HG02852 (cell line): ENCODE data around the gene GYG1.

Experiments
- ATAC-seq: cut with Tn5 transposase; IDR thresholded peaks from one replicate; pipeline ENCODE4 v1.9.1; 2021; ENCODE audit warnings: mild to moderate bottlenecking, moderate library complexity; ENCODE audit not compliant: unreplicated experiment

GYG1 gene

DNA sequence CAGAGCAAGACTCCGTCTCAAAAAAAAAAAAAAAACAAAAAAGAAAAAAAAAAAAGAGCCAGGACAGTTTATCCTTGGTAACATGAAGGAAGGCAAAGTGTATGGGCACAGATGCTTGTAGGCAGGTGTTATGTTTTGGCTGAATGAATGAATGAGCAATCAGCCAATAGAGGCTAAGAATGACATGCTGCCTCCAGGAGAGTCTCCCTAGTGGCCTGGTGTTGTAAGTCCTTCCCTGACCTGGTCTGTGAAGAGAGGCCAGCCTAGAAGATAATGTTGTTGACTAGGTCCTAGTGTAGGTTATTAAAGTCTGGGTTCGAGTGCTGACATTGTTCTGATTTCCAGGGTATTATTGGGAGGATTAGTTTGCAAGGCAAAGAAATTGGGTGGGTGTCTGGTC lies 24.9 kb downstream of the GYG1 start:
- no peak for ATAC-seq

DNA sequence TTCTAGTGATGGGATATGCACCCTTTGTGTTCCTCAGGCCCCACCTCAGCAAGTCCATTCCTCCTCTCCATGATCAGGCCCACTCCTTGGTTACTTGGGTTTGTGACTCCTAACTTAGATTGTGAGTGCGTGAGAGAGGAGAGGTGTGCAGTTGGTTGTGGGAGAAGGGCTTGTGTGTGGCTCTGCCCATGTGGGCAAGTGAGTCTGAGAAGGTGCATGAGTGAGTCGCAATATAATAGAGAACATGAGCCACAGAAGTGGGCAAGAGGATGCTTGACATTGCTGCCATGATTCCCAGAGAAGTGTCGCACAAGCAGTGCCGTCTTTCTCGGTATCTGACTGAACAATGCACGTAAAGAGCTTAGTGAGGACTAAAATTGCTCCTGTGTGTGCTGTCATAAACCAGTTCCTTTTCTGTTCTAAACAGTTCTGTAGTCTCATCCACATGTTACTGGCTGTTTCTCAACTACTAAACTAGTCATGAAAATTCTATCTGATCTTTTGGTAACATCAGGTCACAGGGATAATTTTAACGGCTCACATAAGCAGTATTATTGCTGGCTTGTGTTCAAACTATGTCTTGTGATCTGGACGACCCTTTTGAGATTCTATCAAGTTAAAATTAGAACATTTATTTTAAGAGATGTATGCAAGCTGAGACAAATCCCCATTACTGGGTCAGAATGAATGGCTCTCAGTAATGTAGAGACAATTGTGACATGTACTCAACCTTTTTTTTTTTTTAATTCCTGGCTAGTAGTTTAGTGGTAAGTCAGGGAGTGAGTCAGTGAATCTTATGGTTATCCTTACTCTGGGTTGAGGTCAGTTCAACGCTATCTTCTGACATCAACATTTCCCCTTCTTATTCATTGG lies 25.6 kb downstream of the GYG1 start:
- ATAC-seq, result no peak

DNA sequence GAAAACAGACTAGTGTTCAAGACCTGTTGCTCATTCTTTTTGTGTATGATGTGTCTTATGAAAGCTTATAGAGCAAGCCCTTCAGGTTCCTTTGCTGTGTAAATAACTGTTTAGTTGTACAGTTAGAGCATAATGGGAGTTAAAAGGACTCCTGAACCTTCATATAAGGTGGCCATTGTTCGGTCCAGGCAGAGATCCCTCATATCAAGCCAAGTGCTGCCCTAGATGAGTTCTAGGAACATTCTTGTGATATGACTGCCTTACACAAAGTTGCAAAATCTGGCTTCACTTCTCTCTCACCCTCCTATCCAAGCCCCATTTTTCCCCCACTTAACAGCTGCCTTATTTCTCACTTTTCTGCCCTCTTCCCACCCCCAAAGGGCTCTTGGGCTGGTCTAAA lies 26.9 kb downstream of the GYG1 start:
- ATAC-seq, result no peak

DNA sequence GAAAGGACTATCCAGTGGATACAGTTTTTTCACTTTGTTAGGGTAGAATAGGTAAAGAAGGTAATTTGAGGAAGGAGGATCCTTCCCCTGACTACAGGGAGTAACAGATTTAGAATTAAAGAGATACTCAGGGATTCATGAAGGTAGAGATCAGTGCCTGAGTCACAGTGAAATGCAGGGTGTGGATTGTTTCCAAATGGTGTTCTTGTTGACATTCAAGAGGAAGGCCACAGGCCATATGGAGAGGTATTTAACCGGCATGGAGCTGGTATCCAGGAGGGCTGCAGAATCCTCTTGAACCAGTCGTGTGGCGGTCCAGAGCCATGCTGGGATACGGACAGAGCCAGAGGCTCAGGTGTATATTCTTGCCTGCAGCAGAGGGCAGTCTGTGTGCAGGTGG lies 28.2 kb downstream of the GYG1 start:
- no peak for ATAC-seq

DNA sequence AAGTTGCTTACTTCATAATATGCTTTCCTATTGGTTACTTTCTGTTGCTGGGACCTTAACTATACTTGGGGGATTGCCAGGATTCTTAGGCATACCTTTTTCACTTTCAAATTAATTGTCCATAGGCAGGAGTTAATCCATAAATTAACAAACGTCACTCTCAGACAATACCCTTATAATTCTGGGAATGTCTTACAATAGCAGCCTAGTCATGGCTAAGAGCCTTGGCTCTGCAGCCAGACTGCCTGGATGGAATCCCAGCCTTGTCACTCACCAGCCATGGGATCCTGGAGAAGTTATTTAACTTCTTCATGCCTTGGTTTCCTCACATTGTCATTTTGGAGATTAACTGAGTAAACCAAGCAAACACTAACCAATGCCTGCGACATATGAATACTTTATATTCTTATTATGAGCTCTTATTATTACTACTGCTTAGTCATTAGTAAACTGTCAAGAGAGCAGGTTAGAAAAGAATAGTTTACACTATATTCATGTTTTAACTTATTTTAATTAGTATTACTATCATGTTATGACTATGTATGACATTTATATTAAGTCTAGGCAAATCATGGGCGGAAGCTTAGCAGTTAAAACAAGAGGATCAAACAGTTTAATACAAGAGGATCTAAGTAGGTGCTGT lies 29.0 kb downstream of the GYG1 start:
- no peak for ATAC-seq

DNA sequence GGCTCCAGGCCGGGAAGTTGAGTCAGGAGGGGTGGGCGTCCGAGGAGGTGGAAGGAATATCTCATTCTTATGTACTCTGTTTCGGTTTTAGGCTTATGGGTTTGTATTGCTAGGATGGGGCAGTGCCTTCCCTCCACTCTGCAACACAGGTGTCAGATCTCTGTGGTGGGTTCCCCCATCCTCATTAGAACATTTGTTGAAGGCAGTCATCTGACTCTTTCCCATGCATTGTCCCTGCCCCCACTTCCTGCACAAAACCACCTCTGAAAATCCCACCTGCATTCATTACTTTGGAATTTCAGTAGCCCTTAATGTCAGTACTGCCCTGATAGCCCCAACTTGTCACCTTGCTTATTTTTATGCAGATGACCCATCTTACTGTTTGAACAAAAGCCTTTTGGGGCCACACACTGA lies 29.5 kb downstream of the GYG1 start:
- ATAC-seq, result no peak

DNA sequence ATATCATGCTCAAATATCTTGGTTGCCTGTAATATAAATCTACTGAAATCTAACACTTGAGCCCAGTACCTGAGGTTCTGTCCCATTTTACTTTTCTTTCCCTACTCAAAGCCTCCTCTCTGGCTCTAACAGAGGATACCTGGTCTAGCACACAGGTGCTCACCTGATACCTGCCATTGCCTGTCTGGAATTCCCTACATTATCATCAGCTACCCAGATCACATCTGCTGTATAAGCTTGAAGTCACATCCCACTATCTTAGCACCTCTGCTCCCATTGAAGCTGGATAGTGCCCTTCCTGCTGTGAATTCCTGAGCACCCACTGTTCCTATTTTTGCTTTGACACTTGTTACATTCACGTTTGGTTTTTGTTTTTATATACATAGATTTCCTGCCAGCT lies 30.5 kb downstream of the GYG1 start:
- no peak for ATAC-seq

DNA sequence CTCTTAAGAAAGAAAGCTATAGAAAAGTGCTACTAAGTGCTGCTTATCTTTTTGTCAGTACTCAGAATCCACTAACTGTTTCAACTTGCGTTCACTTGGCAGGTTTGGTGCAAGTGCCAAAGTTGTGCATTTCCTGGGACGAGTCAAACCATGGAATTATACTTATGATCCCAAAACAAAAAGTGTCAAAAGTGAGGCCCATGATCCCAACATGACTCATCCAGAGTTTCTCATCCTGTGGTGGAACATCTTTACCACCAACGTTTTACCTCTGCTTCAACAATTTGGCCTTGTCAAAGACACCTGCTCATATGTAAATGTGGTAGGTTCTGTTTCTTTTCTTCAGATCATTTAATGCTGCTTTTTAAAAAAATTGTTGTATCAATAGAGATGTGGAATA lies 32.6 kb downstream of the GYG1 start:
- no peak for ATAC-seq

DNA sequence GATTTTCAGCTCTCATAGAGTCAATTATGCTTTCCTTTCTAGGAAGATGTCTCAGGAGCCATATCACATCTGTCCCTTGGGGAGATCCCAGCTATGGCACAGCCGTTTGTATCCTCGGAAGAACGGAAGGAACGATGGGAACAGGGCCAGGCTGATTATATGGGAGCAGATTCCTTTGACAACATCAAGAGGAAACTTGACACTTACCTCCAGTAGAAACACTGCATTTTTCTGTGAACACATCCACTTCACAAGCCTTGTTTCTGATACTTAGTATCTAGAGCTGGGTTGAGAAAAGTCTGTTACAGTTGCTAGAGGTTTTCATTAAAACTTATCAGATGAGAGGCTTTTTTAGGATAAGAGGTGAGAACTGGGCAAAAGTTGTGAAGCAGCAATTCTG lies 35.4 kb downstream of the GYG1 start:
- no peak for ATAC-seq

DNA sequence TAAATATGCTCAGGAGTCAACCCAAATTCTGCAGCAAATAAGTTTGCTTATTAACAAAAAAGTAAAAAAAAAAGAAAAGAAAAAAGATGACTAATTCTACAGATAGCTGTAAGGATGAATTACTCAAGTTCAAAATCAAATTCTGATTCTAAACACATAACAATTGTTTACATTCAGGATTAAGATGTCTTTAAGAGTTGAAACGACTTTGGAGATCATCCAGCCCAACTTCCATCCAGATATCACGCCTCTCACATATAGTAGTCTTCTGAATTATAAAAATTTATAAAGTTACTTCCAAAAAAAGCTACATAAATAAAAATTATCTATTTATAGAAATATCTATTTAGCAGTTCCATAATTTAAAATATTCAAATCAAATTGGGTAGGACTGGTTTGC lies 39.8 kb downstream of the GYG1 start:
- ATAC-seq, result no peak

DNA sequence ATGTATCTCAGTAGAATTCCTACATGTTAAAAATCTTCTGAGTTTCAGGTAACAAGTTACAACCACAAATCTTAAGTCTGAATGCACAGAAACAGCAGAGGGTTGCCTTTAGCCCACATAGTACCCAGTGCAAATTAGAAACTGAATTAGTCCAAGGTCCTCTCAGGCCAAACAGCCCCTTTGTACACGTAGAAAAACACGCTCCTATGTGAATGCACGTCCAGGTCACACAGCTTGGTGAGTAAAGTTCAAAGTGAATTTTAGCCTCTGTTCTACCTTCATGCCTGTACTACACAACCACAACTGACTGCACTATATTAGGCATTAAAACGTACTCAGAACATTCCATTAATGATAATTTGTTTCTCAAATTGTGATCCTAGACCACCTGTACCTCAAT lies 46.3 kb downstream of the GYG1 start:
- ATAC-seq, result no peak

DNA sequence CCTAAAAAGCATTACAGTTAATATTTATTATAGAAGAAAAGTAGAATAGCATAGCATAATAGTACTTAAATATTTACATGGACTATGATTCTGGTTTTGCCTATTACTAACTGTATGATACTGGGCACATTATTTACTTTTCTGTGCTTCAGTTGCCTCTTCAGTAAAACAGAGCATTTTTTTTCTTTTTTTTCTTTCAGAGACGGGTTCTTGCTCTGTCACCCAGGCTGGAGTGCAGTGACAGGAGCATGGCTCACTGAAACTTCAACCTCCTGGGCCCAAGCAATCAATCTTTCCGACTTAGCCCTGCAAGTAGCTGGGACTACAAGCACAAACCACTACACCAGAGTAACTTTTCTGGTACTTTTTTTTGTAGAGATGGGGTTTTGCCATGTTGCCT lies 47.0 kb downstream of the GYG1 start:
- ATAC-seq, result no peak

DNA sequence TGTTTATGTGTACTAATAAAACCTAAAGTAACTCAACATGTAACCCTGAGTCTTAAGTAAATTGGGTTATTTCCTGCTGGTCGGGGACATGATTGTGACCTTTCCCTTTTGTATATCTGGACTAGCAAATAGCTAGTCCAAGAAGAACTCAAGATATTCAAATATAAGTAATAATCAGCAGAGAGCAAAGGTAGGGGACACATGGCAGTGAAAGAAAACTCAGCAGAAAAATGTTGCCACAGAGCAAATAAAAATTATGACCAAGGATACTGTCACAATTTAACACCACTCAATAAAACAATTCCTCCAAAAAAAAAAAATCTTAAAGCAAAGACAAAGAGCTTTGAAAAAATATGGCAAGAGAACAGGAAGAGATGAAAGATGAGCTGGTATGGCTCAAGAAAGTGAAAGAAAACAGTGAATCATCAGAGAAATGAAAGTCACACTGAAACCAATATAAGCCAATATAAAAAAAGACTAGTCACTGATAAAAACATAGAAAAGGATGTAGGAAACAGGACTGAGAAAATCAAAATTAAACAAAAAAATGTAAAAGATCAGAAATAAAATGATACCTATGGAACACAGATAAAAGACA lies 51.5 kb downstream of the GYG1 start:
- ATAC-seq, result peak; percentile 88

DNA sequence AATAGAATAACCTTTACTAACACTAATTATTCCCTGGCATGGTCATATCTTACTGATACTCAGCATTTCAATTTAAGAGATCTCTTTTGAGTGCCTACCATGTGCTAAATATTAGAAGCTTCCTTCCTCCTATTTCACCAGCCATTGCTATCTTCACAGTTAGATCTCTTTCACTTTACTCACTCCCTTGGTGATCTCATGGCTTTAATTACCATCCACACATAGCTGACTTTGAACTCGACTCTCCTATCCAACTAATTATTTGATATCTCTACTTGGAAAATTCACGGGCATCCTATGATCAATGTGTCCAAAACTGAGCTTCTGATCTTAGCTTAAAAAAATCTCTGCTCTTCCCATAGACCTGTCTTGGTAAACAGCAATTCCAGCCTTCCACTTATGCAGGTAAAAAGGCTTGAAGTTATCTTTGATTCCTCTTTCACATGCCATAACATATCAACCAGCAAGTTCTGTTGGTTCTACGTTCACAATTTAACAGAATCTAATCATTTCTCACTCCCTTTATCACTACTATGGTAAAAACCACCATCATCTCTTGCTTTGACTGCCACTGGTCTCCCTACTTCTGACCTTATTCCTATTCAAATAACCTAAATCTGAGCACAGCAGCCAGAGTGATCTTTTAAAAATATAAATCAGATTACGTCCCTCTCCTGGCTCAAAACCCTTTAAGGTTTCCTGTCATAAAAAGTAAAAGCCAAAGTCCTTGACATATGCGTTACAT lies 53.2 kb downstream of the GYG1 start:
- no peak for ATAC-seq

DNA sequence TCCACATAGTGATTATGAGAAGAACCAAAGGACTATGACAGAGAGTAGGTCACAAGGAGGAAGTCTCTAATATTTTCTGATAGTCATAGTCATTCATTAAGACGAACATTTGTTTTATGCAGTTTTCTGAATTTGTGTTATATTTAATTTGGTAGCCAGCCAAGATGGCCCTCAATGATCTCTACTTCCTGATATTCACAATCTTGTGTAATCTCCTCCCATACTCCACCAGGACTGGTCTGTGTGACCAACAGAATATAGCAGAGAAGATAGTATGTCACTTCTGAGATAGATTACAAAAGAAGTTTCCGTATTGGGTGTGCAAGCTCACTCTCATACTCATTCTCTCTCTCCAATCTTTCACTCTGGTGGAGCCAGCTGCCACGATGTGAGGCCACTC lies 64.2 kb downstream of the GYG1 start:
- no peak for ATAC-seq

DNA sequence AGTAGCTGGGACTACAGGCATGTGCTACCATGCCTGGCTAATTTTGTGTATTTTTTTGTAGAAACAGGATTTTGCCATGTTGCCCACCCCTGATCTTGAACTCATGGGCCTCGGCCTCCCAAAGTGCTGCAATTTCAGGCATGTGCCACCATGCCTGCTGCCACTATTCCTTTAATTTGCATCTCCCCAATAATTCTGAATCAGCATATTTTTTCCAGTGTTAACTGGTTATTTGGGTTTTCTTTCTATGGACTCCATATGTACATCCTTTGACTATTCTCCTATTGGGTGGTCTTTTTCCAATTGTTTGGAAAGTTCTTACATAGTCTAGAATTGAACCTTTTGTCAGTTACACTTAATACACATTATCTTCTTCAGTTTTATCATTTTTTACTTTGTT lies 66.9 kb downstream of the GYG1 start:
- ATAC-seq, result no peak

DNA sequence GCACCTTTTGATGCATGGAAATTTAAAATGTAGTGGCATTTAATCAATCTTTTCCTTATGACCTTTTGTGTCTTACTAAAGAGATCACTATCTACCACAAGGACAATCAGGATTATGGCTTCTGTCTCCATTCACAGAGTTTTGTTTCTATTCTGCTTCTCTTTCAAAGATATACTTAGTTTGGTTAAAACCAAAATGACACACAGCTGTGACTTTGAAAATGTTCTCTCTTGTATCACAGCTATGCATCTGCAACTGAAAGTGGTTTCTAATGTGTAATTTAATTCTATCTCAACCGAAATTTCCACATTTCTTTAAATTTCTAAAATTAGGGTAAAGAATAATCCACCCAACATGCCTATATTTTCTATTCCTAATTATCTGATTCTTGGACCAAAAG lies 67.3 kb downstream of the GYG1 start:
- peak; percentile 81 for ATAC-seq

DNA sequence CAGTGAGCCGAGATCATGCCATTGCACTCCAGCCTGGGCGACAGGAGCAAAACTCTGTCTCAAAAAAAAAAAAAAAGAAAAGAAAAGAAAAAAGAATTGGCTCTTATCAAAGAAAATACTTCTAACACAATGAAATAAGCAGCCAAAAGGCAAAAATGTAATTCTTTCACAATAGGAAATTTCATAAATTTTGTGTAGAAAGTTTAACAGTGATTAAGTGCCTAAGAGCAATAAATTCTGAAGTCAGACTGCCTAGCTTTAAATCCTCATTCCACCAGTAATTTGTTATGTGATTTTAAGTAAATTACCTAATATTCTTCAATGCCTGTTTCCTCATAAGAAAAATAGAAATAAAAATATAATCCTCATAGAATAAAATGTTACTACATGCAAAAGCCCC lies 70.4 kb downstream of the GYG1 start:
- no peak for ATAC-seq

DNA sequence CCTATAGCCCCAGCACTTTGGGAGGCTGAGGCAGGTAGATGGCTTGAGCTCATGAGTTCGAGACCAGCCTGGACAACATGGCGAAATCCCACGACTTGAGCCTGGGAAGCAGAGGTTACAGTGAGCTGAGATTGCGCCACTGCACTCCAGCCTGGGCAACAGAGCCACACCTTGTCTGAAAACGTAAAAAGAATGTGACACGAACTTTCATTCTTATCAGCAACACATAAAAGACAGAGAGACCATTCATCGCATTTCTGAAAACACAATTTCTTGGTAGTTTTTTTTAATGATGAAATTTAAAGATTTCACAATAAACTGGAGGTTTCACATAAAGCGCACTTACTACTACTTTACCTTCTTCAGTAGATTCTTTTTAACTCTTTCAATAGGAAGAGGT lies 76.5 kb downstream of the GYG1 start:
- ATAC-seq, result no peak
